CD4-positive, alpha-beta T cell treated with Interleukin-4 for 4 hours (primary cell): ENCODE measurements around the gene TMEM17.

Source experiments
- DNase-seq: peaks from one replicate; pipeline ENCODE4 v3.0.0-alpha.2; 2020

The TMEM17 gene

GRCh38 chr2:62506421-62506750 lies 391 bp upstream of the TMEM17 start:
- no peak for DNase-seq

DNA sequence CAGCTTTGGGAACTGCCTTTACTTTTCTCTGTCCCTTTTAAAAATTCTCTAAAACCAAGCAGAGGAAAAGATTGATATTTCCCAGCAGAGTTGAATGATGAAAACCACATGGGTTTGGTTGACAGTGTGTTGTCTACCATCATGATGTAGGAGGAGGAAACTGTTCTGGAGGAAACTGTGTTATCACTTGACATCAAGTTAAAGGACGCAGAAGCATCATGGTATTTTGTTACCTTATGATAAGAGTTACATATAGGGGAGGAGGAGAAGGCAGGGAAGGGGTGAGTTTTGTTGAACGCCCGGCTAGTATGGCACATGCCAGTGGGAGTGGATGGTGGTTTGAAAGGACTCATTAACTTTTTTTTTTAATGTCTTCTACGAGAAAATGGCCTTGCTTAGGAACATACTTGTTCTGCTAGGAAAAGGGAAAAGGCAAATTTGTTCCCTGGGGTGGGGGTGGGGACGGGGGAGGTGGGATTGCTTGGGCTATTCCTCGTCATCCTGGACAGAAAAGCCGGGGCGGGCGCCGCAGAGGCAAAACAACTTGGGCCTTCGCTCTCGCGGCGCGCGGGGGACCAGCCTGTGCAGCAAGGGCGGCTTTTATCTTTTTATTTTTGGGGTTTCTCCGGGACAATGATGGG lies 766 bp downstream of the TMEM17 start:
- no peak for DNase-seq

- no peak for DNase-seq
Observed at GRCh38 chr2:62504657-62505056, 1.3 kb downstream of the TMEM17 start.

DNA sequence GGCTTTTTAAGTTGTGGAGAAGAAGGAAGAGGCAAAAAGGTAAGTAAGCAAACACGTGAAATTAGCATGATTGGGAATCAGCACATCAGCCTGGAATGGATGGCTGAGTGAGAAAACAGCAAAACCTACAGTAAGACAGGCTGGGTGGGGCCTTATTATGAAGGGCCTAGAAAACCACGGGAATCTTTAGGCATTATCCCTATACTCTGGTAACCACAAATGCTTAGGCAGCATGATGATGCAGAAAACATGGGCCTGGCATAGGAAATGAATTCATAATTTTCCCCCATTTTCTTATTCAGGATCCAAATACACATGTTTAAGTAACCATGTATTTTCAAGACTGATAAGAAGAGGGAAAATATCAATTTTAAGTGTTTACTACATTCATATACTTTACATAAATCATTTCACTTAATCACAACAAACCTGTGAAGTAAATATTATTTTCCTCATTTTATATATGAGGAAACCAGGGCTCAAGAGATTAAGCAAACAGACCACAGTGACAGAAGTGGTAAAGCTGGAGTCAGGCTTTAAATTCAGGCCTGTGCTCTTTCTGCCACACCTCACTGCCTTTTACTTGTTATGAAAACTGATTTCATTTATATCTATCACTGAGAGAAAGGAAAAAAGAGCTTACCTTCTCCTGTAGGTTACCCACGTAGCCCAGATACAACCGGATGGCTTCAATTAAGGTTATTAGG lies 4.0 kb downstream of the TMEM17 start:
- no peak for DNase-seq

GRCh38 chr2:62501069-62501468 lies 4.9 kb downstream of the TMEM17 start:
- DNase-seq = no peak

DNA sequence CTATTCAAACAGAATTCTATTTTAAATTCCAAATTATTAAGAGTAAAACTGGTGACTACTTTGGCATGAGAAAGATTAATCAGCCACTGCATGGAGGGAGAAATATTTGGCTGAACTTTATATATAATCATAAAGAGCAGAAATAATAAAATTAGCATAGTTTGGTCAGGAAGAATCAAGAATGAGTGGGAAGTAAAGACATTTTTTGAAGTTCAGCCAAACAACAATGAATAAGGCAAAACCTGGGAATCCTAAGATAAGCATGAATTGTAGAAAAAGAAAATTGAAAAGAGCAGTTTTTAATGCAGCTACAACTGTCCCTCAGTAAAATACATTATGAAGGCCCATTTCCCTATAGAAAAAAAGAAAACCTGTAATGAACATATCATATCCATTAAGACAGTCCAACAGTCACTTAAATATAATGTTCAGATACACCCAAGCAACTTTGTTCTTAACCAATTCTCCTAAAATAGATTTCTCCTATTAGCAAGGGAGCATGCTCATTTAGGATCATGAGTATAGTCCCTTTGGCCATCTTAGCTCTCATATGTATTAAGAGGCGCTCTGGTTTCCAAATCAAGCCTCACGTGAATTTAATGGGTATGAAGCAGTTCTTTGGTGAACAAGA lies 6.5 kb downstream of the TMEM17 start:
- DNase-seq = no peak

- no peak for DNase-seq
Observed at GRCh38 chr2:62498739-62499138, 7.3 kb downstream of the TMEM17 start.

GRCh38 chr2:62495761-62496160 lies 10.2 kb downstream of the TMEM17 start:
- no peak for DNase-seq

GRCh38 chr2:62492048-62492447 lies 13.9 kb downstream of the TMEM17 start:
- DNase-seq = no peak

GRCh38 chr2:62489702-62490101 lies 16.3 kb downstream of the TMEM17 start:
- no peak for DNase-seq

- no peak for DNase-seq
Observed at GRCh38 chr2:62489162-62489561, 16.8 kb downstream of the TMEM17 start.

- no peak for DNase-seq
Observed at GRCh38 chr2:62486439-62486765, 19.6 kb downstream of the TMEM17 start.

DNA sequence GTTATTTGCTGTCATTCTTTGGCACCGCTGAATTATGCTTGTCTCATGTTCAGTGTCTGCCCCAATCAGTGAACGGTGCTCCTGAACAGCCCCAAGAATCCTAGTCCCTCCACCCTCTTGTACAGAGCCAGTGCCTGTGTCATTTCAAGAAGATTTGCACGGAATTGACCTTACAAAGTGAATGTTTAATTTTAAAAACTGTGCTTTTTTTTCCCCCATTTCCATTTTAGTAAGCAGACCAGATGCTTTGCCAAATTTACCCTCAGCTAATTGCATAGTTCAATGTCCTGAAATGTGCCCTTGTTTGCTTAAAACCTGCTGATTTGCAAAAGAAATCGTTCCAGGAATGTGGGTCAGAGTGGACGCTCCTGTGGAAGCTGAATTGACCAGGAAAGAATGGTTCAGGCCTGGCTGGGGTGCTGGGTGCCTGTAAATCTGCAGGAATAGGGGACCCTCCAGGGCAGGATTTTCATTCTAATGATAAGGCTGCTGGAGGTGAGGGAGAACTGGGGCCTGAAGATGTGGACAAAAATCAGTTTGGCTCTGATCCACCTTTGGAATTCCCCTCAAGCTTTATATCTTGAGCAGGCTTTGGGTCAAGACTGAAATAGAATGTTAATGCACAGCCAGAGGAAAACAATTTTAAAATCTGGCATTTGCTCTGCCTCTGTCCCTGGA lies 20.1 kb downstream of the TMEM17 start:
- DNase-seq = no peak

DNA sequence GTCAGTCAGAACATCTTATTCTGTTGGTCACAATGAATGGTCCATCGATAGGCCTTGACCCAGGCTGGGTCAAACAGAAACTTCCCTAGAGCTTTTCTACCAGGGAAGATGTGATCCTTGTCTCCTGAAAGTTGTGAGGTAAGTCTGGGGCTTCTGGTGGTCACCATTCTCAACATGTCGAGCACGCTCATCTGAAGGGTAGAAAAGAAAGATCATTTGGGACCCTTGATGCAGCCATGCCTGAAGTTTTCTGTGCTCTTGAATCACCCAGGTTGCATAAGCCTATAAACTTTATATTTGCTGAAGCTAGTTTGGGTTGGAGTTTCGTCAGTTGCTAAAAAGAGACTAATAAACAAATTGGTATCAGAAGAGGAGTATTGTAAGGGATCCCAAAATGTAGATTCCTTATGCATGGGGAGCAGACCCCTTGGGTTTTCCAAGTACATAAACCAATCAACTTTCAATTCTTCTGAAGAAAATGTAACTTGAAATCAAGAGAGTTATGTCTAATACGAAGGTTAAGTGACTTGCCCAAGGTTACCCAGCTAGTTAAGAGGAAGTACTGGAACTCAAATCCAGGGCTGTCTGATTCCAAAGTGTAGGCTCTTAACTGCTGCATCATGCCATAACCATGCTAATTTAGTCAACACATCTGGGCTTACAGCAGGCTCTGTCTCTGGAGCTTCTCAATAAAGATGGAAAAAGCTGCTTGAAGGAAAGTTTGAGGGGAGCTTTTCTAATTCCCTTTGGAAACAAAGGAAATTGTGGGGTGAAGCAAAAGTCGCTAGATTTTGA lies 23.2 kb downstream of the TMEM17 start:
- no peak for DNase-seq

GRCh38 chr2:62479917-62480316 lies 26.1 kb downstream of the TMEM17 start:
- no peak for DNase-seq

DNA sequence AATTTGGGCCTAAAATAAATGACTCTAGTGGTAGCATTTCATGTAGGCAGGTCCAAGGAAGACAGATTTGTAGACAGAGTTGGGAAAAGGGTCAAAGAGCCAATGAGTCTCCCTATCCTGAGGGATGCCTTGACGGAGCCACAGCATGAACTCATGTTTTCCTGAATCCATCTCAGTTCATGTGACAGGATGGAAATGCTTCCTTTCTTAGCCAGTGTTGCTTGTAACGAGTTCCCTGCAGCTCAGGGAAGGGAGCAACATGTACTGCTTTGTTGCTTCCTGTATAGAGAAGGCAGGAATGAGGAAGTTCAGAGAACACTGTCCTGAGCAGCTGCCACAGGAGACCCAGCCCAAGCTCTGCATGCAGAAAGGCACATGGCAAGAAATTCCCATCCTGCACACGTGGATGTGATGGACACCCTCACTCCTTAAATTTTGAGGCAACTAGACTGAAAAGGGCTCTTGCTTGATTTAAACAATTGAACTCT lies 27.9 kb downstream of the TMEM17 start:
- DNase-seq = no peak

GRCh38 chr2:62477573-62477972 lies 28.4 kb downstream of the TMEM17 start:
- DNase-seq = no peak

DNA sequence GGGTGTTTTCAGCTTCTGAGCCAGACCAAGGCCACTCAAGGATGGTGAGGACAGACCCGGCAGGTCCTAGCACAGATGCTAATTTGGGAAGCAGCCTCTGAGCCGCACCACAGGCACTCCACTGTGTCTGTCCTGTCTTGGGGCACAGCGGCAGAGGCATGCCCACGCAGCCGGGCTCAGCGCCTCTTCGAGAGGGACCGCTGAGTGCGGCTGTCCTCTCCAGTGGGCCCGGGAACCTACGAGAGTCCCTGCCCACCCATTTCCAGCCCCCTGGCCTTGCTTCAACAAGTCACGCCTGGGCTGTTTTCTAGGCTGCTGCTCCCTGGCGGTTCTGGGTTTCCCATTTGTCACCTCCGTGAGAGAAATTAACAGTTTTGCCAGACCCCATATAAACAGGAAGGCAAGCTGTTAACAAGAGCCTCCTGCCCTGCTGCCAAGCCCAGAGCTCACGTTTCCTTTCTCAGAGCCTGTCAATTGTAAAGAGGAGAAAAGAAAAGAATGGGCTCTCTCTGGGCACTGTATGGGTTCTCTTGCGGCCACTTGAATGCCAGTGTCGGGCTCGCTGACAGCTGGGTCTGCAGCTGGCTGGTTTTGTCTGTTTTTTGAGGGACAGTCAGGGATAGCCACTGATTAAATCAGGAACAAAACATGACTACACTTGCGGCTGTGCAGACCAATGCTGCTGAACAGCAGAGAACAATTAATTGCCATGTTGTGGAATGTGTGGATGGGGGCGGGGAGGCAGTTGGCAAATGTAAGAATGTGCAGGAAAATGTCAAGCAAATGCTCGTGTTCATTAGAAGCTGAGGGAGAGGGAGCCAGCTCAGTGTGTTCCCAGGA lies 30.6 kb downstream of the TMEM17 start:
- peak; percentile 8 for DNase-seq

- DNase-seq = no peak
Observed at GRCh38 chr2:62474176-62474575, 31.8 kb downstream of the TMEM17 start.

GRCh38 chr2:62473246-62473827 lies 32.7 kb downstream of the TMEM17 start:
- no peak for DNase-seq

DNA sequence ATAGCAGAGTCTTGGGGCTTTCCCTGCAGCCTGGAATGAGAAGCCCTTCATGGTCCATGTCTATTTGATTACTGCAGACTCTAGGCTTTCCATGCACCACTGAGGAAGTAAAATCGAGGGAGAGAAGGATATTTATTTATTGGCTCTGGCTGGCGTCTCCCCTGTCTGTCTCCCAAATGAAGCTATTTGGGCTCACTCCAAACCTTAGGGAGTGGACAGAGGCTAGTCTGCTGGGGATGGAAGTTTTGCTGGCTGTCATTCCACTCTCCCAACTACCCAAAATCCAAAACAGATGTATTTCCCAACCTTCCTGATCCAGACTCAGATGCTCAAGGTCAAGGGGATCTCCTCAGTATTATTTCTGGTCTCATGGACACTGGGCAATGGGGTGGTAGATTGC lies 33.7 kb downstream of the TMEM17 start:
- no peak for DNase-seq

DNA sequence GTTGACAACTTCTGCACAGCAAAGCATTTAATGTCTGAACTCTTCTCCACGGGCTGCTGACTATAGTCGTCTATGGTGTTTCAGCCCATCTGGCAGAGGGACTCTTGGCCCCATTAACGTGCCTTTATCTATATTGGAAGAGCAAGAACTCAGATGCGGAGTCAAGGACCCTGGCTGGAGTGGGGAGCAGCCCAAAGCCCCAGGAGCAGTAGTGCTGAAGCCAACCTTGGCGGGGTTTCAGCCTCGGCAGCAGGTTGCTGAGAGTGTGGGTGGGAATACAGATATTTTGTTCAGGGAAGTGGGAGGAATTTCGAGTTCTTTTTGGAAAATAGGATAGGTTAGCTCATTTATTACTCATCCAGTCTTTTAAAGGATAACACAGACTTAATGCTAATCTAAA lies 34.2 kb downstream of the TMEM17 start:
- DNase-seq = no peak
